Placental epithelial cell (primary cell): ENCODE data around the gene TACC3. TPM values are rescaled to one million over a fixed set of nuclear protein-coding genes. Genes with fewer than 3 reads are reported as not detected.

Experiments used
- small RNA-seq: library from RNA; depleted of rRNA; stranded (forward); fragments of <200 nt; gene quantifications from one replicate; pipeline ENCODE3, GENCODE V24; 2012
- total RNA-seq: library from RNA; depleted of rRNA; stranded (reverse); fragments of >200 nt; gene quantifications from 2 replicates; pipeline ENCODE4 v1.2.3, GENCODE V29; 2012

TACC3 gene
- total RNA-seq = 3.9 and 10.0 TPM in 2 replicates

DNA sequence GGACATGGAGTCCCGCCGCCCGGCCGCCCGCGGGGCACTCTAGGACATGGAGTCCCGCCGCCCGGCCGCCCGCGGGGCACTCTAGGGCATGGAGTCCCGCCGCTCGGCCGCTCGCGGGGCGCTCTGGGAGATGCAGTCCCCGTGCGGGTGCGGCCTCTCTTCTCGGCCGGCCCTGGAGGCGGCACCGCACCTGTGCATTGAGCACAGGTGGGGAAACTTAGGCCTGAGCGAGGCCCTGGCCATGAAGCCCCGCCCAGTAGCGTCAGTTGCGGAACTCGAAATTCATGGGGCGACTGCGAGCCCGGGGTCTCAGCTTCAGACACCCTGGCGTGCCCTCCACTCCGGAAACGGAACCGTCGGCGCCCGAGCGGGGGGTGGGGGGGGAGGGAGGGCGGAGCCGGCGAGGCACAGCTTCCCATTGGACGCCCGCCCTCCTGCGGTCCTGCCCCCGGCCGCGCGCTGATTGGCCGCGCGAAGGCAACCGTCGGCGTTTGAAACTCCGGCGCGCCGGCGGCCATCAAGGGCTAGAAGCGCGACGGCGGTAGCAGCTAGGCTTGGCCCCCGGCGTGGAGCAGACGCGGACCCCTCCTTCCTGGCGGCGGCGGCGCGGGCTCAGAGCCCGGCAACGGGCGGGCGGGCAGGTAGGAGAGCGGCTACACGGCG is at the start of gene TACC3, which contains the start of gene TMEM129:
TSS of gene TACC3 (plus strand) at position 519 of the 663 bp plus-strand sequence. CDS start 1,901 bp downstream, outside the sequence.
TSS of gene TMEM129 (minus strand) at position 321 of the 663 bp plus-strand sequence. CDS start 486 bp downstream, outside the sequence.

GRCh38 chr4:1683736-1684505 is 37.4 kb upstream of the TACC3 start, which contains the start of gene FAM53A:
Gene FAM53A (minus strand): TSS chr4:1684313. CDS start chr4:1668741, 15,572 bp downstream.

DNA sequence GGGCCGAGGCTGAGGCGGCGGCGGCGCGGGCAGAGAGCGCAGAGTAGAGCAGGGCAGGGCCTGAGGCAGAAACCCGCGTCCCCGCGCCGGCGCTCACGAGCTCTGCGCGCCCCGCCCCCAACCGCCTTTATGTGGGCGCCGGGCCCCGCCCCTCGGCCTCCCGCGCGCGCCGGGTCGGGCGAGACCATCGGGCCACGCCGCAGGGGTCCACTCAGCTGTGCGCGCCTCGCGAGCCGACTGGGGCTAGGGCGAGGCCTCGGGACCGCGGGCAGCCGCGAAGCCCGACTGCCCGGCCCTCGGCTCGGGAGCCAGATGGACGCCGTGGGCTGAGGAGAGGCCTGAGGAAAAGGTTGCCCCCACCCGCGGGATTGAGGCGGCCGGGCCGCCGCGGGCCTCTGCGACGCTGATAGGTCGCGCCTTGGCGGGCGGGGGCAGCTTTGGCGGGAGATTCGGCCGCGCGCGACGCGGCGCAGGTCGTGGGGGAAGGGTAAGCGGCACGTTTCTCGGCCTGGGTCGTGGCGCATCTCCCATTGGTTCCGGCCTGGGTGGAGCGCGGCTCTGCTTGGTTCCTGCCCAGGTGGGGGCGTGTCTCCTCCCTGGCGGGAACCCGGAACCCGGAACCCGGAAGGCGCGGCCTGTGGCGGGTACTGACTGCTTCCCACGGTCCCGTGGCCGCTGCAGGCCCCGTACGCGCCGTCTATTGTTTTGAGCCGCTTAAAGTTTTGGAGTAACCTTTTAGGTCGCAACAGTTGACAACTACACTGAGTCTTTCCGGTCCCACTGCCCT is 8.9 kb upstream of the TACC3 start, which contains the start of gene SLBP:
TSS of gene SLBP (minus strand) at position 104 of the 787 bp plus-strand sequence. CDS start 131 bp downstream, outside the sequence.

GRCh38 chr4:1792832-1793495 is 71.6 kb downstream of the TACC3 start, which contains the start of gene FGFR3:
Gene FGFR3 (plus strand): TSS chr4:1793293. CDS start chr4:1793935, 642 bp downstream.

Small RNA genes lying within 50 kb of the gene (small RNA-seq; reads per million reads assigned to genes)
- not detected for gene RF00019

Other genes with a start within 250 kb of the TACC3 start
- 0.98 and 1.6 TPM in 2 replicates for gene FAM53A, start 37.2 kb upstream of the TACC3 start, total RNA-seq
- gene SLBP, start 9.2 kb upstream of the TACC3 start, total RNA-seq = 32.6 and 49.5 TPM in 2 replicates
- 22.0 and 23.4 TPM in 2 replicates for gene TMEM129, start 198 bp upstream of the TACC3 start, total RNA-seq
- gene FGFR3, start 71.8 kb downstream of the TACC3 start, total RNA-seq = 2.0 and 12.6 TPM in 2 replicates
- gene LETM1, start 134.6 kb downstream of the TACC3 start, total RNA-seq = 53.8 and 65.3 TPM in 2 replicates
- 34.2 and 46.0 TPM in 2 replicates for gene NSD2, start 149.9 kb downstream of the TACC3 start, total RNA-seq